Right atrium auricular region (tissue), 2 donors: ENCODE measurements around the gene RALGAPB. TPM values are rescaled to one million over a fixed set of nuclear protein-coding genes. Genes with fewer than 3 reads are reported as not detected.
"Not testable (repeated sequence)": the region's sequence is repeated elsewhere in the genome, so short reads cannot be mapped to it uniquely, and the experiment has no call there.

Experiments used
- DNase-seq: peaks from one replicate; pipeline ENCODE4 v3.0.0-alpha.2; 2019; ENCODE audit warnings: low spot score
- H3K27ac ChIP-seq, 2 donors: fragments of 200-600 bp; sonication (generic); 1 replicate in 1 of 2; 2 replicates in 1 of 2; pipeline ENCODE4 v1.5.1; 2016 to 2019
- H3K27me3 ChIP-seq, 2 donors: fragments of 200-600 bp; sonication (generic); one replicate each; pipeline versions ENCODE4 v1.5.1 to v1.6.0; 2017 to 2019
- H3K36me3 ChIP-seq: fragments of 200-600 bp; sonication (generic); one replicate; pipeline ENCODE4 v1.5.1; 2016
- H3K4me1 ChIP-seq, 2 donors: fragments of 200-600 bp; sonication (generic); one replicate each; pipeline versions ENCODE4 v1.5.1 to v1.6.0; 2017 to 2019
- H3K4me3 ChIP-seq, 2 donors: fragments of 200-600 bp; sonication (generic); 1 replicate in 1 of 2; 2 replicates in 1 of 2; pipeline ENCODE4 v1.5.1; 2017 to 2019; ENCODE audit warnings: mild to moderate bottlenecking in 1 of 2, moderate library complexity in 1 of 2
- H3K9me3 ChIP-seq, 2 donors: fragments of 200-600 bp; sonication (generic); one replicate each; pipeline ENCODE4 v1.5.1; 2019
- CTCF ChIP-seq, 2 donors: fragments of 200-600 bp; sonication (generic); IDR thresholded peaks; one replicate each; pipeline ENCODE4 v1.5.1; 2019; ENCODE audit warnings: antibody characterized with exemption in 2 of 2
- total RNA-seq, 2 donors: library from RNA; depleted of rRNA; stranded (reverse); fragments of >200 nt; gene quantifications; one replicate each; pipeline ENCODE4 v1.1.0, GENCODE V29; 2016

Gene RALGAPB
- total RNA-seq, 2 donors from 2014 or later: 24.6 to 24.8 TPM

DNA sequence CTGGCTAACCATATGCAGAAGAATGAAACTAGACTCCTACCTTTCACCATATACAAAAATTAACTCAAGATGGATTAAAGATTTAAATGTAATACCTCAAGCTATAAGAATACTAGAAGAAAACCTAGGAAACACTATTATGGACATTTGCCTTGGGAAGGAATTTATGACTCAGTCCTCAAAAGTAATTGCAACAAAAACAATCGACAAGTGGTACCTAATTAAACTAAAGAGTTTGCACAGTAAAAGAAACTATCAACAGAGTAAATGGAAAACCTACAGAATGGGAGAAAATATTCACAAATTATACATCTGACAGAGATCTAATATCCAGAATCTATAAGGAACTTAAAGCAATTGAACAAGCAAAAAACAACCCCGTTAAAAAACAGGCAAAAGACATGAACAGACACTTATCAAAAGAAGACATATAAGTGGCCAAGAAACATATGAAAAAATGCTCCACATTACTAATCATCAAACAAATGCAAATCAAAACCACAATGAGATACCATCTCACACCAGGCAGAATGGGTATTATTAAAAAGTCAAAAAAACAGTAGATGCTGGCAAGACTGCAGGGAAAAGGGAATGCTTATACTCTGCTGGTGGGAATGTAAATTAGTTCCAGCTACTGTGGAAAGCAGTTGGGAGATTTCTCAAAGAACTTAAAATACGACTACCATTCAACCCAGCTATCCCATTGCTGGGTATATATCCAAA, 31.9 kb downstream of the RALGAPB start:
- H3K27ac ChIP-seq: no peak overlapping the region
- no peaks in the 10 kb centered on the region for H3K9me3 ChIP-seq
- peaks cover 52% of the 10 kb centered on the region for H3K36me3 ChIP-seq
- no peaks in the 10 kb centered on the region for H3K27me3 ChIP-seq
- no peak for TF ChIP-seq CTCF (IDR thresholded peaks at IDR 0.05)
- H3K4me1 ChIP-seq: no peaks in the 10 kb centered on the region
- no peak for DNase-seq
- H3K4me3 ChIP-seq: no peak overlapping the region

DNA sequence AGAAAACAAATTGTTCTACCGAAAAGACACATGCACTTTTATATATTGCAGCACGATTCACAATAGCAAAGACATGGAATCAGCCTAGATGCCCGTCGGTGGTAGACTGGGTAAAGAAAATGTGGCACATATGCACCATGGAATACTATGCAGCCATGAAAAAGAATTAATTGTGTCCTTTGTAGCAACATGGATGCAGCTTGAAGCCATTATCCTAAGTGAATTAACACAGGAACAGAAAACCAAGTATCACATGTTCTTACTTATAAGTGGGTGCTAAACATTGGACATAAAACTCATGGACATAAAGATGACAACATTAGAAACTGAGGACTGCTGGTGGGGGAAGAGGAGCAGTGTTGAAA, 32.4 kb downstream of the RALGAPB start:
- Histone ChIP-seq H3K36me3 (peaks cover 50% of the 10 kb centered on the region), H3K27ac (no peak overlapping the region), H3K9me3 (no peaks in the 10 kb centered on the region), H3K27me3 (no peaks in the 10 kb centered on the region), H3K4me3 (no peak overlapping the region), H3K4me1 (no peaks in the 10 kb centered on the region)
- DNase-seq: no peak
- no peak for TF ChIP-seq CTCF (IDR thresholded peaks at IDR 0.05)

GRCh38 chr20:38511726-38512125, 39.1 kb downstream of the RALGAPB start:
- DNase-seq: not testable (repeated sequence)

GRCh38 chr20:38514185-38514584, 41.5 kb downstream of the RALGAPB start:
- H3K4me1 ChIP-seq: no peaks in the 10 kb centered on the region
- DNase-seq: no peak
- no peak for TF ChIP-seq CTCF (IDR thresholded peaks at IDR 0.05)
- no peaks in the 10 kb centered on the region for H3K27me3 ChIP-seq
- peaks cover 42% of the 10 kb centered on the region for H3K36me3 ChIP-seq
- H3K4me3 ChIP-seq: no peak overlapping the region
- H3K27ac ChIP-seq: no peak overlapping the region
- no peaks in the 10 kb centered on the region for H3K9me3 ChIP-seq

More at GRCh38 chr20:38511726-38512125, 39.1 kb downstream of the RALGAPB start:
- not testable (repeated sequence) for H3K27me3 ChIP-seq, H3K27ac ChIP-seq, H3K4me3 ChIP-seq, H3K9me3 ChIP-seq, H3K4me1 ChIP-seq
- H3K36me3 ChIP-seq: peaks cover 32% of the 10 kb centered on the region

DNA sequence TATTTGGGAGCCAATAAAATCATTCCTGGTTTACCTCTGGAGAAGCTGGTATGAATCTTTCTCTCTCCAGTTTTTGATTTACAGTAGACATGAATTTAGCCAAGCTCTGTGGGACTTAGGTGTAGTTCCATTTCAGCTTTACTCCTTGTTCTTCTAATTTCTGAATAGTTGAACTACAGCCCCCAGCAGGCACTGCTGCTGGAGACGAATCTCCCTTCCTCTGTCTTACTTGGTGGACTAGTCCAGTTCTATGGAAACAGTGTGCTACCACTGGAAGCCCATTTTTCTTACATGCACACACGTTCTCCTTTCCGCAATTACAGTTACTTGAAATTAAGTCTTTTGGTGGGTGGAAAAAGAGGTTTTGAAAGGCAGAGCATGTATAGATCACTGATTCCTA, 42.3 kb downstream of the RALGAPB start:
- H3K36me3 ChIP-seq: peaks cover 36% of the 10 kb centered on the region
- TF ChIP-seq CTCF (IDR thresholded peaks at IDR 0.05): no peak

DNA sequence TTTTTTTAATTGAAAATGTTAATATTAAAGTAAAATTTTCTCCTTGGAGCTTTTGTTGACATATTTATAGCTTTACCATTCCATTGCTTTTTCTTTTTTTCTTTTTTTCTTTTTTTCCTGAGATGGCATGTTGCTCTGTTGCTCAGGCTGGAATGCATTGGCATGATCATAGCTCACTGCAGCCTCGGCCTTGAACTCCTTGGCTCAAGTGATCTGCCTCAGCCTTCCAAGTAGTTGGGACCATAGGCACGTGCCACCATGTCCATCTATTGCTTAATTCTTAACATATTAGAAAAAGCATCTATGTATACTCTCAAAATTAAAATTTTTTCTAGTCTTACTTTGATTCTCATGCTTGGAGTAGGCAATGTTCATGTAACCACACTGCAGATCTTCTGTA, 43.0 kb downstream of the RALGAPB start:
- Histone ChIP-seq H3K9me3 (no peaks in the 10 kb centered on the region), H3K27me3 (no peaks in the 10 kb centered on the region), H3K4me1 (no peaks in the 10 kb centered on the region), H3K4me3 (no peak overlapping the region), H3K36me3 (peaks cover 31% of the 10 kb centered on the region), H3K27ac (no peak overlapping the region)
- no peak for DNase-seq
- TF ChIP-seq CTCF (IDR thresholded peaks at IDR 0.05): no peak

More for the DNA sequence above, 42.3 kb downstream of the RALGAPB start:
- Histone ChIP-seq H3K27ac (no peak overlapping the region), H3K4me3 (no peak overlapping the region), H3K27me3 (no peaks in the 10 kb centered on the region), H3K9me3 (no peaks in the 10 kb centered on the region), H3K4me1 (no peaks in the 10 kb centered on the region)
- no peak for DNase-seq
